ENCODE measurements around the gene LRRC66.

Gene LRRC66

GRCh38 chr4:51960486-51960885 lies 59.7 kb downstream of the LRRC66 start:
- no peak for DNase-seq (ENCODE audit: low read depth, low spot score)
- TF ChIP-seq SUZ12 (IDR thresholded peaks at IDR 0.05; ENCODE audit: extremely low read depth, insufficient read depth, insufficient read length) (no peak), ZNF274 (IDR thresholded peaks at IDR 0.05; ENCODE audit: low read depth, low read length) (no peak), YY1 (IDR thresholded peaks at IDR 0.05; ENCODE audit: insufficient read depth, insufficient read length) (no peak)
- Histone ChIP-seq H3K27me3 (ENCODE audit: insufficient read depth, insufficient read length) (no peaks in the 10 kb centered on the region), H3K9me3 (ENCODE audit: insufficient read depth, low read length) (no peaks in the 10 kb centered on the region), H3K9ac (ENCODE audit: insufficient read length, low read depth) (no peak overlapping the region), H3K36me3 (ENCODE audit: insufficient read depth, insufficient read length, low read length) (no peaks in the 10 kb centered on the region), H3K4me1 (ENCODE audit: insufficient read depth, insufficient read length) (no peaks in the 10 kb centered on the region), H3K4me3 (ENCODE audit: insufficient read length, low read depth) (no peak overlapping the region)

GRCh38 chr4:51958199-51958968 lies 61.8 kb downstream of the LRRC66 start:
- Histone ChIP-seq H3K4me1 (ENCODE audit: insufficient read depth, insufficient read length) (no peaks in the 10 kb centered on the region), H3K36me3 (ENCODE audit: insufficient read depth, insufficient read length, low read length) (no peaks in the 10 kb centered on the region), H3K9me3 (ENCODE audit: insufficient read depth, low read length) (no peaks in the 10 kb centered on the region), H3K27me3 (ENCODE audit: insufficient read depth, insufficient read length) (no peaks in the 10 kb centered on the region), H3K9ac (ENCODE audit: insufficient read length, low read depth) (no peak overlapping the region), H3K4me3 (ENCODE audit: insufficient read length, low read depth) (no peak overlapping the region)
- TF ChIP-seq YY1 (IDR thresholded peaks at IDR 0.05; ENCODE audit: insufficient read depth, insufficient read length) (no peak), SUZ12 (IDR thresholded peaks at IDR 0.05; ENCODE audit: extremely low read depth, insufficient read depth, insufficient read length) (no peak)
- DNase-seq (ENCODE audit: low read depth, low spot score) = no peak
